PC-9 (cell line): Measurements from ENCODE around the gene CACNA1D.

Experiments
- EZH2 ChIP-seq: fragments of 200-600 bp; sonication (generic); IDR thresholded peaks from 2 replicates; pipeline ENCODE4 v1.8.0; 2017; ENCODE audit warnings: antibody characterized with exemption, low read depth
- TF ChIP-seq, protein P1 (sequence below): fragments of 200-600 bp; sonication (generic); conservative IDR thresholded peaks from 2 replicates; pipeline ENCODE4 v1.6.1; 2017; ENCODE audit warnings: mixed run types, antibody characterized with exemption, mild to moderate bottlenecking, moderate library complexity

DNA sequence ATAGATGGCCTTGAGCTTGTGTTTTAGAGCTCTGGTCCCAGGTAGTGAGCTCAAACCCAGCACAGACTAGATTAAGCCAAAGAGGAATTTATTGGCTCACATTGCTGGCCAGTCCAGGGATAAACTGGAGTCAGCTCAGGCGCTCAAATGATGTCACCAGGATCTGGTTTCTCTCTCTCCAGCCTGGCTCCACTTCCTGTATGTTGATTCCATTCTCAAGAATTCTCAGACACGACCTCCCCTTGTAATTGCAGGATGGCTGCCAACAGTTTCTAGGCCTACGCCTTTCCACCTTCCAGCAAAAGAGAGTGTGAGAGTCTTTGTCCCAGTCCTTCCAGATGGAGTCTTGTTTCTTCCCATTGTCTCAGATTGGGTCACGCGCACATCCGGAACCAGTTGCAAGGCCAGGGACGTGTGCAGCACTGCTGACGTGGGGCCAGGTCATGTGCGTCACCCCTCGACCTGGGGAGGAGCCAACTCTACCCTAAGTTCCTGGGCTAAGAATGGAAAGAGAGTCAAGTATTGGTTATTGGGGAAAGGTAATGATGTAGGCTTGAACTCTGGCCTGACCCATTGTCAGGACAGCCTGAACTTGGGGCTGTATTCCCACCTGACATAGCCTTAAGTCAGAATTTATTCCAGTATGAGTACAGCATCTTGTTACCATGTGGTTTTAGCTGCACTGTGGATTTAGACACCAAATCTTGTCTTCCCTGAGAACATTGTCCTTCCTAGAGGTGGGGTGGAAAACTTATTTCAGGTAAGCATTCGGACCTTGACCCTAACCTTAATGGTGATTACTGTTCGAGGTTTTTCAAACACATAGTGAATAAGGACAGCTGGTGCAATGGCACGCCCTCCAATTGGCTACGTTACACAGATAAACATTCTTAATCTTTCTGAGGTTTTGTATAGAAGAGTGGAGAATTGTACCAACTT is 31.6 kb downstream of the CACNA1D start:
- TF ChIP-seq, protein P1, sequence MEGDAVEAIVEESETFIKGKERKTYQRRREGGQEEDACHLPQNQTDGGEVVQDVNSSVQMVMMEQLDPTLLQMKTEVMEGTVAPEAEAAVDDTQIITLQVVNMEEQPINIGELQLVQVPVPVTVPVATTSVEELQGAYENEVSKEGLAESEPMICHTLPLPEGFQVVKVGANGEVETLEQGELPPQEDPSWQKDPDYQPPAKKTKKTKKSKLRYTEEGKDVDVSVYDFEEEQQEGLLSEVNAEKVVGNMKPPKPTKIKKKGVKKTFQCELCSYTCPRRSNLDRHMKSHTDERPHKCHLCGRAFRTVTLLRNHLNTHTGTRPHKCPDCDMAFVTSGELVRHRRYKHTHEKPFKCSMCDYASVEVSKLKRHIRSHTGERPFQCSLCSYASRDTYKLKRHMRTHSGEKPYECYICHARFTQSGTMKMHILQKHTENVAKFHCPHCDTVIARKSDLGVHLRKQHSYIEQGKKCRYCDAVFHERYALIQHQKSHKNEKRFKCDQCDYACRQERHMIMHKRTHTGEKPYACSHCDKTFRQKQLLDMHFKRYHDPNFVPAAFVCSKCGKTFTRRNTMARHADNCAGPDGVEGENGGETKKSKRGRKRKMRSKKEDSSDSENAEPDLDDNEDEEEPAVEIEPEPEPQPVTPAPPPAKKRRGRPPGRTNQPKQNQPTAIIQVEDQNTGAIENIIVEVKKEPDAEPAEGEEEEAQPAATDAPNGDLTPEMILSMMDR, result no peak
- no peak for TF ChIP-seq EZH2
